GM13977 (cell line): Measurements from ENCODE around the gene ERCC6L2.

Source experiments
- DNase-seq: peaks from one replicate; pipeline ENCODE4 v3.0.0; 2012; ENCODE audit warnings: low spot score
- in situ Hi-C: fragments of 300-500 bp; cut with MboI; formaldehyde crosslinking; loops from one replicate; pipeline ENCODE4 v1.12.0; 2022; ENCODE audit warnings: low sequenced_read_pairs, low pct_unique_long_range_greater_than_20kb, mixed read lengths, inconsistent platforms; ENCODE audit not compliant: unreplicated experiment
- TF ChIP-seq, protein P1 (sequence below): IDR thresholded peaks from 2 replicates; pipeline ENCODE4 v1.5.1; 2012; ENCODE audit warnings: mild to moderate bottlenecking, control low read depth; ENCODE audit not compliant: insufficient read depth; ENCODE audit errors: extremely low read depth, missing control alignments

ERCC6L2 gene

GRCh38 chr9:95864852-95865580, 10.5 kb upstream of the ERCC6L2 start:
- TF ChIP-seq, protein P1, sequence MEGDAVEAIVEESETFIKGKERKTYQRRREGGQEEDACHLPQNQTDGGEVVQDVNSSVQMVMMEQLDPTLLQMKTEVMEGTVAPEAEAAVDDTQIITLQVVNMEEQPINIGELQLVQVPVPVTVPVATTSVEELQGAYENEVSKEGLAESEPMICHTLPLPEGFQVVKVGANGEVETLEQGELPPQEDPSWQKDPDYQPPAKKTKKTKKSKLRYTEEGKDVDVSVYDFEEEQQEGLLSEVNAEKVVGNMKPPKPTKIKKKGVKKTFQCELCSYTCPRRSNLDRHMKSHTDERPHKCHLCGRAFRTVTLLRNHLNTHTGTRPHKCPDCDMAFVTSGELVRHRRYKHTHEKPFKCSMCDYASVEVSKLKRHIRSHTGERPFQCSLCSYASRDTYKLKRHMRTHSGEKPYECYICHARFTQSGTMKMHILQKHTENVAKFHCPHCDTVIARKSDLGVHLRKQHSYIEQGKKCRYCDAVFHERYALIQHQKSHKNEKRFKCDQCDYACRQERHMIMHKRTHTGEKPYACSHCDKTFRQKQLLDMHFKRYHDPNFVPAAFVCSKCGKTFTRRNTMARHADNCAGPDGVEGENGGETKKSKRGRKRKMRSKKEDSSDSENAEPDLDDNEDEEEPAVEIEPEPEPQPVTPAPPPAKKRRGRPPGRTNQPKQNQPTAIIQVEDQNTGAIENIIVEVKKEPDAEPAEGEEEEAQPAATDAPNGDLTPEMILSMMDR, result no peak
- DNase-seq, result no peak
- in situ Hi-C loops, result no loop called here

DNA sequence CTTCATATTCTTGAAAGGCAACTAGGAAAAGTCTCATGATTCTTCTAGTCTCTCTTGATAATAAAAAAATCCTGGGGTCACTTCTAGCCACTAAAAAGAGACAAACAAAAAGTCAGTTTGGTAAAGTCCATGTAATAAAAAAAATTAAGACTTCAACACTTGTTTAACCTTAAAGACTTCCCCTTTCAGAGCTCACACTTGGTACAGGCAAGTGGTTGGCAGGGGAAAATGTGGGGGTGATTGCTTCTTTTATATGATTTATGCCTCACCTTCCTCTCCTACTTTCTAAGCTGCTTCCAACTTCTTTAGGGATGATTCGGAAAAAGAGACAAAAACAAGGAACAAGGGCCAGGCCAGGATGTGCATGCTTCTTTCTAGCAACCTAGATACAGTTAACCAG, 5.1 kb upstream of the ERCC6L2 start:
- TF ChIP-seq, protein P1, result no peak
- DNase-seq, result no peak
- in situ Hi-C loops, result no loop called here

- TF ChIP-seq, protein P1, result no peak
- in situ Hi-C loops, result no loop called here
- DNase-seq, result no peak
These were observed 4.6 kb upstream of the ERCC6L2 start for GRCh38 chr9:95870906-95871305.

GRCh38 chr9:95874303-95874988, 1.0 kb upstream of the ERCC6L2 start:
- TF ChIP-seq, protein P1, result no peak
- no peak for DNase-seq
- in situ Hi-C loops, result no loop called here

GRCh38 chr9:95874989-95875304, 544 bp upstream of the ERCC6L2 start:
- DNase-seq, result peak; percentile 36
- in situ Hi-C loops, result no loop called here
- TF ChIP-seq, protein P1, result no peak

- no peak for DNase-seq
- TF ChIP-seq, protein P1, result no peak
- in situ Hi-C loops, result no loop called here
These were observed 600 bp downstream of the ERCC6L2 start for GRCh38 chr9:95876138-95876444.
